T-cell (primary cell): ENCODE results near the gene ENDOD1. TPM values are rescaled to one million over a fixed set of nuclear protein-coding genes. Genes with fewer than 3 reads are reported as not detected.

Experiments
- ATAC-seq, 4 experiments: fragments of 200-7000 bp in 3 of 4; fragments of 150-1000 bp in 1 of 4; cut with Tn5 transposase; replicated peaks in 1 of 4; 1 replicate in 3 of 4; 2 replicates in 1 of 4; pipeline ENCODE4 v1.10.0; 2021; ENCODE audit warnings: moderate library complexity in 3 of 4, mild to moderate bottlenecking in 2 of 4, moderate number of reproducible peaks in 1 of 4
- CTCF ChIA-PET, 2 donors: fragments of 300-600 bp; sonication (Branson Sonifier 250); formaldehyde crosslinking; loops; one replicate each; lab custom pipeline; 2022; ENCODE audit warnings: antibody characterized with exemption in 2 of 2; lab: Charles Lee
- POLR2A ChIA-PET, 2 donors: fragments of 300-600 bp; sonication (Branson Sonifier 250); formaldehyde crosslinking; loops; one replicate each; lab custom pipeline; 2022; ENCODE audit warnings: antibody characterized with exemption in 2 of 2; lab: Charles Lee
- DNase-seq, 35 experiments: peaks; one replicate each; pipeline versions ENCODE4 v3.0.0 to v3.0.0-alpha.2; 2013 to 2023
- H3K27ac ChIP-seq: one replicate; pipeline ENCODE4 v1.5.1; 2013; ENCODE audit warnings: low read length
- H3K27me3 ChIP-seq, 2 experiments: replicated peaks in 1 of 2; 1 replicate in 1 of 2; 2 replicates in 1 of 2; pipeline versions ENCODE4 v1.6.1 to v1.7.0; 2013; ENCODE audit warnings: low read length in 1 of 2, mixed read lengths in 1 of 2; ENCODE audit not compliant: control insufficient read depth in 2 of 2, insufficient read depth in 2 of 2; ENCODE audit errors: extremely low read depth in 1 of 2
- H3K36me3 ChIP-seq, 2 donors: 1 replicate in 1 of 2; 2 replicates in 1 of 2; pipeline versions ENCODE4 v1.6.1 to v1.7.0; 2013; ENCODE audit warnings: low read length in 1 of 2; ENCODE audit not compliant: control insufficient read depth in 2 of 2, insufficient read depth in 1 of 2; ENCODE audit errors: extremely low read depth in 1 of 2
- H3K4me1 ChIP-seq, 2 experiments: 1 replicate in 1 of 2; 2 replicates in 1 of 2; pipeline versions ENCODE4 v1.6.1 to v1.7.0; 2013; ENCODE audit warnings: low read length in 2 of 2, mixed read lengths in 1 of 2; ENCODE audit not compliant: insufficient read depth in 2 of 2, control insufficient read depth in 1 of 2; ENCODE audit errors: extremely low read depth in 1 of 2
- H3K4me3 ChIP-seq, 2 donors: 1 replicate in 1 of 2; 2 replicates in 1 of 2; pipeline versions ENCODE4 v1.5.1 to v1.7.0; 2013; ENCODE audit warnings: mild to moderate bottlenecking in 2 of 2, low read length in 1 of 2, moderate library complexity in 1 of 2; ENCODE audit not compliant: control insufficient read depth in 1 of 2; ENCODE audit errors: extremely low read depth in 1 of 2
- H3K9me3 ChIP-seq: 2 replicates; pipeline ENCODE4 v1.7.0; 2013
- H3K27ac Mint-ChIP-seq, 2 donors: one replicate each; pipeline ENCODE4 v1.8.0; 2020 to 2021; ENCODE audit warnings: mild to moderate bottlenecking in 2 of 2, mixed read lengths in 2 of 2
- H3K27me3 Mint-ChIP-seq, 2 donors: one replicate each; pipeline ENCODE4 v1.8.0; 2021 to 2022; ENCODE audit warnings: mixed read lengths in 2 of 2
- H3K36me3 Mint-ChIP-seq: one replicate; pipeline ENCODE4 v1.8.0; 2021; ENCODE audit warnings: mixed read lengths
- H3K4me1 Mint-ChIP-seq, 3 donors: one replicate each; pipeline ENCODE4 v1.8.0; 2020 to 2022; ENCODE audit warnings: mixed read lengths in 3 of 3, mild to moderate bottlenecking in 1 of 3
- H3K4me3 Mint-ChIP-seq, 3 donors: one replicate each; pipeline ENCODE4 v1.8.0; 2020 to 2022; ENCODE audit warnings: mild to moderate bottlenecking in 3 of 3, mixed read lengths in 3 of 3, moderate library complexity in 3 of 3
- H3K9me3 Mint-ChIP-seq, 3 donors: one replicate each; pipeline ENCODE4 v1.8.0; 2020 to 2022; ENCODE audit warnings: mixed read lengths in 3 of 3
- WGBS: methylation state at CpG from one replicate; pipeline ENCODE4 v1.1.5; 2013; ENCODE audit warnings: missing lambda C conversion rate; ENCODE audit not compliant: insufficient coverage; 5-methylcytosine and 5-hydroxymethylcytosine counted together
- total RNA-seq, 35 experiments: library from RNA in 6 of 35; stranded (reverse) in 6 of 35; fragments of 120-200 nt in 1 of 35; gene quantifications; one replicate each; pipeline versions ENCODE4 v1.2.1 to v1.2.4 and lab custom pipeline; 2013 to 2026

Gene ENDOD1
- total RNA-seq, 5 donors from 2014 or later (not counting 1 experiment from before 2014, with no cell fraction given): 7.4 to 13.1 (median 9.8) TPM

- Mint-ChIP-seq H3K4me3 (no peak overlapping the region), H3K4me1 (peaks cover 0 to 5% (median 5%) of the 10 kb centered on the region in 3 donors), H3K36me3 (peaks cover 24% of the 10 kb centered on the region), H3K9me3 (peaks cover 0 to 6% (median 2%) of the 10 kb centered on the region in 3 donors), H3K27ac (no peak overlapping the region), H3K27me3 (no peaks in the 10 kb centered on the region)
- WGBS: no CpG with 5 or more reads among the region's 3 CpGs
- no peak for DNase-seq
- H3K4me1 ChIP-seq: no peaks in the 10 kb centered on the region
- no peak overlapping the region for H3K4me3 ChIP-seq
- H3K9me3 ChIP-seq: no peaks in the 10 kb centered on the region
- H3K27ac ChIP-seq: no peak overlapping the region
- H3K27me3 ChIP-seq: no peaks in the 10 kb centered on the region
- H3K36me3 ChIP-seq: peaks cover 0 to 7% of the 10 kb centered on the region in 2 donors
- POLR2A ChIA-PET: no interaction called here
- CTCF ChIA-PET: no interaction called here
- no peak for ATAC-seq
These were observed 33.9 kb downstream of the ENDOD1 start for GRCh38 chr11:95123556-95123955.

GRCh38 chr11:95128602-95129001, 39.0 kb downstream of the ENDOD1 start:
- Histone ChIP-seq H3K27me3 (no peaks in the 10 kb centered on the region), H3K9me3 (no peaks in the 10 kb centered on the region), H3K36me3 (peaks cover 0 to 11% of the 10 kb centered on the region in 2 donors), H3K4me3 (no peak overlapping the region), H3K27ac (no peak overlapping the region), H3K4me1 (no peaks in the 10 kb centered on the region)
- ChIA-PET POLR2A (no interaction called here), CTCF (no interaction called here)
- no peaks in the 10 kb centered on the region for H3K4me1 Mint-ChIP-seq
- H3K27ac Mint-ChIP-seq: no peak overlapping the region
- DNase-seq (no peak), ATAC-seq (no peak)
- no peaks in the 10 kb centered on the region for H3K9me3 Mint-ChIP-seq
- peaks cover 46% of the 10 kb centered on the region for H3K36me3 Mint-ChIP-seq
- WGBS: no CpG with 5 or more reads among the region's 3 CpGs
- H3K27me3 Mint-ChIP-seq: no peaks in the 10 kb centered on the region
- H3K4me3 Mint-ChIP-seq: no peak overlapping the region

GRCh38 chr11:95132956-95133355, 43.3 kb downstream of the ENDOD1 start:
- CTCF ChIA-PET: interaction anchor here in 1 of 2 donors (0.6 to 0.8 kb wide), 2 partner anchors 22 to 221 kb away, joined by 3 read pairs; no protein-coding TSS in a partner anchor
- no CpG with 5 or more reads among the region's 2 CpGs for WGBS

GRCh38 chr11:95134491-95134890, 44.8 kb downstream of the ENDOD1 start:
- no peak for ATAC-seq
- no peak overlapping the region for H3K4me3 Mint-ChIP-seq
- 100% methylated on average over 2 of the region's 5 CpGs for WGBS
- peaks cover 24% of the 10 kb centered on the region for H3K36me3 Mint-ChIP-seq
- no peaks in the 10 kb centered on the region for H3K9me3 ChIP-seq
- H3K27ac Mint-ChIP-seq: no peak overlapping the region
- H3K4me1 Mint-ChIP-seq: no peaks in the 10 kb centered on the region
- no peak for DNase-seq
- POLR2A ChIA-PET: no interaction called here
- H3K27ac ChIP-seq: no peak overlapping the region
- H3K9me3 Mint-ChIP-seq: no peaks in the 10 kb centered on the region
- H3K36me3 ChIP-seq: peaks cover 0 to 2% of the 10 kb centered on the region in 2 donors
- no peaks in the 10 kb centered on the region for H3K27me3 Mint-ChIP-seq
- no peak overlapping the region for H3K4me3 ChIP-seq
- CTCF ChIA-PET: no interaction called here
- no peaks in the 10 kb centered on the region for H3K27me3 ChIP-seq
- H3K4me1 ChIP-seq: no peaks in the 10 kb centered on the region

More at GRCh38 chr11:95132956-95133355, 43.3 kb downstream of the ENDOD1 start:
- Mint-ChIP-seq H3K4me3 (no peak overlapping the region), H3K4me1 (no peaks in the 10 kb centered on the region), H3K27me3 (no peaks in the 10 kb centered on the region), H3K27ac (no peak overlapping the region), H3K9me3 (no peaks in the 10 kb centered on the region), H3K36me3 (peaks cover 35% of the 10 kb centered on the region)
- no peaks in the 10 kb centered on the region for H3K4me1 ChIP-seq
- ATAC-seq: no peak
- no peak overlapping the region for H3K27ac ChIP-seq
- no peak overlapping the region for H3K4me3 ChIP-seq
- DNase-seq: no peak
- no peaks in the 10 kb centered on the region for H3K9me3 ChIP-seq
- POLR2A ChIA-PET: no interaction called here
- peaks cover 0 to 10% of the 10 kb centered on the region in 2 donors for H3K36me3 ChIP-seq
- H3K27me3 ChIP-seq: no peaks in the 10 kb centered on the region

GRCh38 chr11:95135155-95135554, 45.5 kb downstream of the ENDOD1 start:
- no peaks in the 10 kb centered on the region for H3K4me1 Mint-ChIP-seq
- ChIA-PET CTCF (no interaction called here), POLR2A (no interaction called here)
- no peaks in the 10 kb centered on the region for H3K9me3 ChIP-seq
- no peaks in the 10 kb centered on the region for H3K4me1 ChIP-seq
- H3K4me3 Mint-ChIP-seq: no peak overlapping the region
- WGBS: no CpG with 5 or more reads among the region's 6 CpGs
- no peaks in the 10 kb centered on the region for H3K27me3 Mint-ChIP-seq
- no peak overlapping the region for H3K27ac ChIP-seq
- peaks cover 0 to 2% of the 10 kb centered on the region in 2 donors for H3K36me3 ChIP-seq
- DNase-seq (no peak), ATAC-seq (no peak)
- no peak overlapping the region for H3K27ac Mint-ChIP-seq
- H3K36me3 Mint-ChIP-seq: peaks cover 17% of the 10 kb centered on the region
- no peaks in the 10 kb centered on the region for H3K9me3 Mint-ChIP-seq
- H3K27me3 ChIP-seq: no peaks in the 10 kb centered on the region
- no peak overlapping the region for H3K4me3 ChIP-seq

- Mint-ChIP-seq H3K4me3 (no peak overlapping the region), H3K9me3 (no peaks in the 10 kb centered on the region), H3K27me3 (no peaks in the 10 kb centered on the region), H3K27ac (no peak overlapping the region), H3K4me1 (no peaks in the 10 kb centered on the region), H3K36me3 (peaks cover 12% of the 10 kb centered on the region)
- no peaks in the 10 kb centered on the region for H3K4me1 ChIP-seq
- H3K27ac ChIP-seq: no peak overlapping the region
- H3K4me3 ChIP-seq: no peak overlapping the region
- WGBS: 100% methylated on average over 1 of the region's 2 CpGs
- H3K36me3 ChIP-seq: peaks cover 0 to under 1% of the 10 kb centered on the region in 2 donors
- no peak for DNase-seq
- POLR2A ChIA-PET: interaction anchor here (0.5 to 0.7 kb wide), 2 partner anchors 651 to 787 kb away, joined by 3 read pairs; no protein-coding TSS in a partner anchor
- ATAC-seq: no peak
- CTCF ChIA-PET: interaction anchor here in 1 of 2 donors (0.9 kb wide), 1 partner anchor 11 kb away, joined by 3 read pairs; no protein-coding TSS in a partner anchor
- no peaks in the 10 kb centered on the region for H3K9me3 ChIP-seq
- no peaks in the 10 kb centered on the region for H3K27me3 ChIP-seq
These were observed 46.2 kb downstream of the ENDOD1 start for GRCh38 chr11:95135880-95136279.
